Tibial artery (tissue), 4 donors: ENCODE measurements around the gene CDX2.

ENCODE experiments used
- DNase-seq, 2 donors: peaks; one replicate each; pipeline ENCODE4 v3.0.0-alpha.2; 2019
- H3K27ac ChIP-seq, 2 donors: fragments of 200-600 bp; sonication (generic) in 1 of 2; 1 replicate in 1 of 2; 2 replicates in 1 of 2; pipeline ENCODE4 v1.5.1; 2018 to 2019; ENCODE audit warnings: mild to moderate bottlenecking in 1 of 2
- H3K27me3 ChIP-seq, 2 donors: fragments of 200-600 bp; sonication (generic) in 1 of 2; one replicate each; pipeline versions ENCODE4 v1.5.1 to v1.6.0; 2016 to 2019
- H3K36me3 ChIP-seq, 3 donors: fragments of 200-600 bp; sonication (generic) in 2 of 3; one replicate each; pipeline ENCODE4 v1.5.1; 2016 to 2019; ENCODE audit warnings: mild to moderate bottlenecking in 2 of 3
- H3K4me1 ChIP-seq, 4 donors: fragments of 200-600 bp; sonication (generic) in 2 of 4; 1 replicate in 3 of 4; 2 replicates in 1 of 4; pipeline ENCODE4 v1.5.1; 2016 to 2019
- H3K4me3 ChIP-seq, 2 donors: fragments of 200-600 bp; sonication (generic) in 1 of 2; 1 replicate in 1 of 2; 2 replicates in 1 of 2; pipeline ENCODE4 v1.5.1; 2018 to 2019; ENCODE audit warnings: mild to moderate bottlenecking in 2 of 2
- H3K9me3 ChIP-seq, 3 donors: fragments of 200-600 bp; sonication (generic) in 1 of 3; one replicate each; pipeline ENCODE4 v1.5.1; 2016 to 2019
- CTCF ChIP-seq, 2 experiments: fragments of 200-600 bp in 1 of 2; fragments of 450-650 bp in 1 of 2; IDR thresholded peaks; one replicate each; pipeline ENCODE4 v1.5.1; 2017 to 2019; ENCODE audit warnings: antibody characterized with exemption in 2 of 2, mild to moderate bottlenecking in 1 of 2, moderate library complexity in 1 of 2
- intact Hi-C: fragments of 100-400 bp; cut with DNase I; formaldehyde crosslinking; loops from one replicate; pipeline ENCODE4 v1.15.0; 2023; ENCODE audit warnings: low total_unique reads

Gene CDX2

GRCh38 chr13:27997904-27998522 lies 28.9 kb upstream of the CDX2 start:
- Histone ChIP-seq H3K27ac (peak overlapping the region in 1 of 2 donors; percentile 39), H3K4me3 (no peak overlapping the region), H3K4me1 (peaks cover 0 to 10% (median 0%) of the 10 kb centered on the region in 4 donors), H3K27me3 (no peaks in the 10 kb centered on the region), H3K36me3 (no peaks in the 10 kb centered on the region), H3K9me3 (no peaks in the 10 kb centered on the region)
- intact Hi-C loops = no loop called here
- TF ChIP-seq CTCF (IDR thresholded peaks at IDR 0.05) = peak in 1 of 2 experiments; percentile 25
- DNase-seq = peak in 1 of 2 donors; percentile 79

- Histone ChIP-seq H3K27me3 (peaks cover 0 to 31% of the 10 kb centered on the region in 2 donors), H3K4me1 (no peaks in the 10 kb centered on the region), H3K36me3 (no peaks in the 10 kb centered on the region), H3K9me3 (no peaks in the 10 kb centered on the region), H3K27ac (no peak overlapping the region), H3K4me3 (no peak overlapping the region)
- no peak for TF ChIP-seq CTCF (IDR thresholded peaks at IDR 0.05)
- intact Hi-C loops = no loop called here
- no peak for DNase-seq
These were observed 22.8 kb upstream of the CDX2 start for GRCh38 chr13:27991881-27992280.

- Histone ChIP-seq H3K4me3 (no peak within 1 kb of the TSS), H3K27ac (no peak within 1 kb of the TSS), H3K27me3 (peaks cover 0 to 53% of the 10 kb centered on the region in 2 donors), H3K36me3 (no peaks in the 10 kb centered on the region), H3K9me3 (no peaks in the 10 kb centered on the region), H3K4me1 (no peaks in the 10 kb centered on the region)
- intact Hi-C loops = loop anchor here (5.0 to 10.0 kb wide), 2 partner anchors 454 to 626 kb away; no protein-coding TSS in a partner anchor
- peak in 1 of 2 donors; percentile 41 for DNase-seq
- TF ChIP-seq CTCF (IDR thresholded peaks at IDR 0.05) = no peak
These were observed 19.4 kb upstream of the CDX2 start, which contains the start of gene URAD for GRCh38 chr13:27988520-27988919. TSS of gene URAD (minus strand) at chr13:27988693. CDS start at chr13:27988637, 56 bp downstream.

- intact Hi-C loops = loop anchor here (5.0 to 10.0 kb wide), 2 partner anchors 451 to 623 kb away; no protein-coding TSS in a partner anchor
- no peak for TF ChIP-seq CTCF (IDR thresholded peaks at IDR 0.05)
- no peaks in the 10 kb centered on the region for H3K9me3 ChIP-seq
- peaks cover 0 to 3% (median 2%) of the 10 kb centered on the region in 4 donors for H3K4me1 ChIP-seq
- H3K36me3 ChIP-seq = no peaks in the 10 kb centered on the region
- DNase-seq = no peak
- H3K27ac ChIP-seq = no peak overlapping the region
- no peak overlapping the region for H3K4me3 ChIP-seq
- peaks cover 0 to 75% of the 10 kb centered on the region in 2 donors for H3K27me3 ChIP-seq
These were observed 16.5 kb upstream of the CDX2 start for GRCh38 chr13:27985600-27985999.

- Histone ChIP-seq H3K27me3 (peaks cover 0 to 84% of the 10 kb centered on the region in 2 donors), H3K4me1 (peaks cover 0 to 35% (median 27%) of the 10 kb centered on the region in 4 donors), H3K9me3 (no peaks in the 10 kb centered on the region), H3K36me3 (no peaks in the 10 kb centered on the region), H3K27ac (no peak overlapping the region), H3K4me3 (no peak overlapping the region)
- TF ChIP-seq CTCF (IDR thresholded peaks at IDR 0.05) = no peak
- DNase-seq = no peak
- intact Hi-C loops = loop anchor here (10.0 kb wide), 1 partner anchor 448 kb away; no protein-coding TSS in a partner anchor
These were observed 13.2 kb upstream of the CDX2 start for GRCh38 chr13:27982361-27982760.
